NCI-H748 (cell line): Measurements from ENCODE around the gene CDC42EP5.

Source experiments
- DNase-seq: peaks from one replicate; lab custom pipeline; 2025; ENCODE audit not compliant: unreplicated experiment; lab: John Stamatoyannopoulos, UW

CDC42EP5 gene

GRCh38 chr19:54428323-54429175, 44.5 kb downstream of the CDC42EP5 start:
- no peak for DNase-seq

- DNase-seq = no peak
These were observed 45.5 kb downstream of the CDC42EP5 start for GRCh38 chr19:54427586-54427985.

GRCh38 chr19:54426291-54426931, 46.7 kb downstream of the CDC42EP5 start:
- no peak for DNase-seq

- DNase-seq = no peak
These were observed 47.7 kb downstream of the CDC42EP5 start for GRCh38 chr19:54425382-54425723.

- no peak for DNase-seq
These were observed 48.3 kb downstream of the CDC42EP5 start for GRCh38 chr19:54424660-54425381.

GRCh38 chr19:54424201-54424600, 48.9 kb downstream of the CDC42EP5 start:
- DNase-seq = no peak

- DNase-seq = peak; percentile 32
These were observed 51.0 kb downstream of the CDC42EP5 start for GRCh38 chr19:54422136-54422535.

GRCh38 chr19:54421521-54421920, 51.6 kb downstream of the CDC42EP5 start:
- no peak for DNase-seq

GRCh38 chr19:54421169-54421516, 52.0 kb downstream of the CDC42EP5 start:
- peak; percentile 38 for DNase-seq

GRCh38 chr19:54420383-54421168, 52.5 kb downstream of the CDC42EP5 start:
- DNase-seq = no peak

- DNase-seq = no peak
These were observed 53.1 kb downstream of the CDC42EP5 start for GRCh38 chr19:54420068-54420382.

GRCh38 chr19:54418930-54419800, 53.9 kb downstream of the CDC42EP5 start:
- no peak for DNase-seq

GRCh38 chr19:54418030-54418929, 54.8 kb downstream of the CDC42EP5 start:
- DNase-seq = no peak

- no peak for DNase-seq
These were observed 56.2 kb downstream of the CDC42EP5 start for GRCh38 chr19:54416695-54417491.

GRCh38 chr19:54415901-54416673, 57.0 kb downstream of the CDC42EP5 start:
- DNase-seq = no peak

GRCh38 chr19:54415208-54415900, 57.7 kb downstream of the CDC42EP5 start, which contains the start of gene TTYH1:
TSS of gene TTYH1 (plus strand) at chr19:54415464. CDS start at chr19:54415553, 89 bp downstream.
- DNase-seq = no peak
